GM21723 (cell line): ENCODE data around the gene DOCK2.

Experiments used
- ATAC-seq: cut with Tn5 transposase; IDR thresholded peaks from one replicate; pipeline ENCODE4 v1.9.1; 2021; ENCODE audit warnings: mild to moderate bottlenecking, moderate library complexity; ENCODE audit not compliant: unreplicated experiment

The DOCK2 gene

GRCh38 chr5:170109059-170110031 lies 472.3 kb downstream of the DOCK2 start:
- no peak for ATAC-seq

GRCh38 chr5:170110403-170111087 lies 473.5 kb downstream of the DOCK2 start:
- ATAC-seq, result no peak

GRCh38 chr5:170111088-170111785 lies 474.2 kb downstream of the DOCK2 start:
- ATAC-seq, result no peak

- ATAC-seq, result no peak
Measured at GRCh38 chr5:170112876-170113521, 475.9 kb downstream of the DOCK2 start.

- ATAC-seq, result no peak
Measured at GRCh38 chr5:170113522-170113900, 476.4 kb downstream of the DOCK2 start.

- no peak for ATAC-seq
Measured at GRCh38 chr5:170114271-170114670, 477.2 kb downstream of the DOCK2 start.

- no peak for ATAC-seq
Measured at GRCh38 chr5:170115925-170116324, 478.9 kb downstream of the DOCK2 start.

- ATAC-seq, result no peak
Measured at GRCh38 chr5:170117736-170118135, 480.7 kb downstream of the DOCK2 start.

- no peak for ATAC-seq
Measured at GRCh38 chr5:170120576-170120975, 483.5 kb downstream of the DOCK2 start.

GRCh38 chr5:170121321-170121720 lies 484.2 kb downstream of the DOCK2 start:
- no peak for ATAC-seq

- ATAC-seq, result no peak
Measured at GRCh38 chr5:170126061-170126460, 489.0 kb downstream of the DOCK2 start.

GRCh38 chr5:170126626-170127025 lies 489.6 kb downstream of the DOCK2 start:
- no peak for ATAC-seq

GRCh38 chr5:170131235-170131634 lies 494.2 kb downstream of the DOCK2 start:
- no peak for ATAC-seq

GRCh38 chr5:170132269-170132975 lies 495.3 kb downstream of the DOCK2 start:
- no peak for ATAC-seq
